KMS-11 (cell line): Measurements from ENCODE around the gene PIGS.
A peak's percentile ranks its signal among the peaks of the same experiment; 100 is the strongest.

Source experiments
- H2AFZ ChIP-seq: fragments of 200-600 bp; sonication (generic); 2 replicates; pipeline ENCODE4 v1.6.1; 2016; ENCODE audit warnings: antibody characterized with exemption, mixed run types, low read depth
- H3K27ac ChIP-seq: fragments of 200-600 bp; sonication (generic); 2 replicates; pipeline ENCODE4 v1.6.1; 2016; ENCODE audit warnings: mild to moderate bottlenecking, mixed run types
- H3K27me3 ChIP-seq: fragments of 200-600 bp; sonication (generic); 2 replicates; pipeline ENCODE4 v1.6.1; 2017; ENCODE audit warnings: mild to moderate bottlenecking, low read depth, mixed run types, moderate library complexity; ENCODE audit not compliant: insufficient read depth
- H3K36me3 ChIP-seq: fragments of 200-600 bp; sonication (generic); 2 replicates; pipeline ENCODE4 v1.6.1; 2017; ENCODE audit warnings: mild to moderate bottlenecking, mixed run types; ENCODE audit not compliant: insufficient read depth
- H3K4me1 ChIP-seq: fragments of 200-600 bp; sonication (generic); 2 replicates; pipeline ENCODE4 v1.6.1; 2016; ENCODE audit warnings: mild to moderate bottlenecking, low read depth, mixed run types; ENCODE audit not compliant: poor library complexity, severe bottlenecking
- H3K4me2 ChIP-seq: fragments of 200-600 bp; sonication (generic); 2 replicates; pipeline ENCODE4 v1.7.0; 2016; ENCODE audit warnings: mild to moderate bottlenecking, mixed run types
- H3K4me3 ChIP-seq: fragments of 200-600 bp; sonication (generic); IDR thresholded peaks from 2 replicates; pipeline ENCODE4 v1.6.1; 2017; ENCODE audit warnings: low read depth, low read length, mixed read lengths; ENCODE audit not compliant: insufficient read depth
- H3K79me2 ChIP-seq: fragments of 200-600 bp; sonication (generic); 2 replicates; pipeline ENCODE4 v1.6.1; 2016; ENCODE audit warnings: low read depth, mixed run types; ENCODE audit not compliant: insufficient read depth
- H3K9ac ChIP-seq: fragments of 200-600 bp; sonication (generic); 2 replicates; pipeline ENCODE4 v1.6.1; 2016; ENCODE audit warnings: mild to moderate bottlenecking, mixed run types
- H4K20me1 ChIP-seq: fragments of 200-600 bp; sonication (generic); 2 replicates; pipeline ENCODE4 v1.6.1; 2016; ENCODE audit warnings: mild to moderate bottlenecking, mixed run types; ENCODE audit not compliant: insufficient read depth
- TF ChIP-seq, protein P1 (sequence below): fragments of 200-600 bp; sonication (generic); conservative IDR thresholded peaks from 2 replicates; pipeline ENCODE4 v1.6.1; 2017; ENCODE audit warnings: low read depth, mild to moderate bottlenecking, antibody characterized with exemption, low read length, moderate library complexity, mixed read lengths

The PIGS gene

DNA sequence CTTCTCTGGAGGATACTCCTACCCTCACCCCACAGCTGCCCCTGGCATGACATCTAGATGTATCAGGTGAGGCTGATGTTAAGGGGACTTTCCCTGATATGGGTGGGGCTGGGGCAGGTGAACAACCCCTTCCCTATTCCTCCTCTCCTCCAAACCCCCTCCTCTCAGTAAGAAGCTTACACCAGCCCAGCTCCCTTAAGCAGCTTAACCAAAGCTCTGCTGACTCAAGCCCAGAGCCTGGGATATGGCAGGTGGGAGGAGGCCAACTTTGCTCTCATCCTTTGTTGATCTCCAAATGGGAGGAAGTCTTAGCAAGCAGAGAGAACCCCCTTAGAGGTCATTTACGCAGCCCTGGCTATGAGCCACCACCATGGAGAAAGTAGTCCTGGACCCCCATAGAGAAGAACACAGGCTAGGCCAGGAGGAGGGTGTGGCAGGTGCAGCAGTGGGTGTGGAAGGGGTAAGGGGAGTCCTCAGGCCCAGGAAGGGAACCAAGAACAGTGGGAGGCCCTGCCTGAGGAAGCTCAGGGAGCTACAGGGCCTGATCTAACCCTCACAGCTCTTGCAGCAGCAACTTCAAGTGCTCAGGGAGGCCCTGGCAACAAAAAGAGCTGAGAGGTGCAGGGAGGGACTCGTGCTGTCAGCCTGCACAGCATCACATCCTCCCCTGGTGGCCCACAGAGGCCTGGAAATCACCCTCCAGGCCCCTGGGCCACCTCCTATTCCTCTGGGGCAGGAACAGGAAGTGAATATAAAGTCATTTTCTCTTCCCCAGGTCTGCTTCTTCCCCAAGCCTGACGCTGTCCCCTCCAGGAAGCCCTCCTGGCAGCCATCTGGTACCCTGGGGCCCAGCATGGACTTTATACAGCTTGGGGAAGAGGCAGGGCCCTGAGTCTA lies 21.8 kb downstream of the PIGS start:
- TF ChIP-seq, protein P1, sequence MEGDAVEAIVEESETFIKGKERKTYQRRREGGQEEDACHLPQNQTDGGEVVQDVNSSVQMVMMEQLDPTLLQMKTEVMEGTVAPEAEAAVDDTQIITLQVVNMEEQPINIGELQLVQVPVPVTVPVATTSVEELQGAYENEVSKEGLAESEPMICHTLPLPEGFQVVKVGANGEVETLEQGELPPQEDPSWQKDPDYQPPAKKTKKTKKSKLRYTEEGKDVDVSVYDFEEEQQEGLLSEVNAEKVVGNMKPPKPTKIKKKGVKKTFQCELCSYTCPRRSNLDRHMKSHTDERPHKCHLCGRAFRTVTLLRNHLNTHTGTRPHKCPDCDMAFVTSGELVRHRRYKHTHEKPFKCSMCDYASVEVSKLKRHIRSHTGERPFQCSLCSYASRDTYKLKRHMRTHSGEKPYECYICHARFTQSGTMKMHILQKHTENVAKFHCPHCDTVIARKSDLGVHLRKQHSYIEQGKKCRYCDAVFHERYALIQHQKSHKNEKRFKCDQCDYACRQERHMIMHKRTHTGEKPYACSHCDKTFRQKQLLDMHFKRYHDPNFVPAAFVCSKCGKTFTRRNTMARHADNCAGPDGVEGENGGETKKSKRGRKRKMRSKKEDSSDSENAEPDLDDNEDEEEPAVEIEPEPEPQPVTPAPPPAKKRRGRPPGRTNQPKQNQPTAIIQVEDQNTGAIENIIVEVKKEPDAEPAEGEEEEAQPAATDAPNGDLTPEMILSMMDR: 0 out of 2 replicates have a peak, but pooled peaks have one; percentile 16
- Histone ChIP-seq H3K9ac (no peak overlapping the region), H3K36me3 (no peaks in the 10 kb centered on the region; the same call in 1 of the 2 replicates), H3K4me3 (no peak overlapping the region), H3K27me3 (0 out of 2 replicates have a peak, but pooled peaks cover 8% of the 10 kb centered on the region), H2AFZ (no peak overlapping the region), H4K20me1 (no peaks in the 10 kb centered on the region), H3K4me2 (no peak overlapping the region; the same call in 1 of the 2 replicates), H3K27ac (no peak overlapping the region), H3K79me2 (no peaks in the 10 kb centered on the region), H3K4me1 (peaks cover 44% of the 10 kb centered on the region)

DNA sequence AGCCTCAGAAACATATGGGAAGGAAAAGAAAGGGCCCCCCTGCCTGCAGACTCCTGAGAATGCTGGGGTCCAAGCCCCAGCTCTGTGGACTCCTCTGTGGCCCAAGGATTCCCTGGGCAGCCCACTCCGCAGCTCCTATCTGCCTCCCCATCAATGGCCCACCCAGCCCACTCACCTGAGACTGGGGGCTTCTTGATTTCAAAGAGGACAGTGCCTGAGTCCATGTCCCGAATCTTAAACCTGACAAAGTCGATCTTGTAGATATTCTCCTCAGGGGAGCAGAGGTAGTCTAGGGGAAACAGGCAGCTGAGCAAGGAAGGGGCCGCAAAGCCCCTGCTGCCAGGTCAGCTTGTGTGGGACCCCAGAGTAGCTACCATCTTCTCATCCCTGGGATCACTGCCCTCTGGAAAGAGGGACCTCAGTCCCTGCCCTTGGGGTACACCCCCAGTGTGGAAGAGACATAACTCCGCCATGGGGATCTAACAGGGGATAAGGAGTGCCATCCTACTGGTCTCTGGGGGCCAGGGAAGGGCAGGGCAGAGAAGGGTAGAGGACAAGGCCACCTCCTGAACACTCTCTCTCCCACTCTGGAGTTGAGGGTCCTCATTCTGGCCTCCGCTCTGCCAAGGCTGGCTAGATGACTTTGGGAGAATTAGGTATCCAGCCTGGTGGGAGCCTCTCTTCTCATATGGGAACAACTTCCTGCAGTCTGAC lies 22.8 kb downstream of the PIGS start:
- Histone ChIP-seq H2AFZ (no peak overlapping the region), H3K27me3 (0 out of 2 replicates have a peak, but pooled peaks cover 8% of the 10 kb centered on the region), H3K27ac (no peak overlapping the region), H3K4me1 (peaks cover 39% of the 10 kb centered on the region), H4K20me1 (no peaks in the 10 kb centered on the region), H3K9ac (no peak overlapping the region), H3K79me2 (no peaks in the 10 kb centered on the region), H3K36me3 (no peaks in the 10 kb centered on the region; the same call in 1 of the 2 replicates), H3K4me2 (no peak overlapping the region; the same call in 1 of the 2 replicates), H3K4me3 (no peak overlapping the region)
- TF ChIP-seq, protein P1: peak; percentile 61

DNA sequence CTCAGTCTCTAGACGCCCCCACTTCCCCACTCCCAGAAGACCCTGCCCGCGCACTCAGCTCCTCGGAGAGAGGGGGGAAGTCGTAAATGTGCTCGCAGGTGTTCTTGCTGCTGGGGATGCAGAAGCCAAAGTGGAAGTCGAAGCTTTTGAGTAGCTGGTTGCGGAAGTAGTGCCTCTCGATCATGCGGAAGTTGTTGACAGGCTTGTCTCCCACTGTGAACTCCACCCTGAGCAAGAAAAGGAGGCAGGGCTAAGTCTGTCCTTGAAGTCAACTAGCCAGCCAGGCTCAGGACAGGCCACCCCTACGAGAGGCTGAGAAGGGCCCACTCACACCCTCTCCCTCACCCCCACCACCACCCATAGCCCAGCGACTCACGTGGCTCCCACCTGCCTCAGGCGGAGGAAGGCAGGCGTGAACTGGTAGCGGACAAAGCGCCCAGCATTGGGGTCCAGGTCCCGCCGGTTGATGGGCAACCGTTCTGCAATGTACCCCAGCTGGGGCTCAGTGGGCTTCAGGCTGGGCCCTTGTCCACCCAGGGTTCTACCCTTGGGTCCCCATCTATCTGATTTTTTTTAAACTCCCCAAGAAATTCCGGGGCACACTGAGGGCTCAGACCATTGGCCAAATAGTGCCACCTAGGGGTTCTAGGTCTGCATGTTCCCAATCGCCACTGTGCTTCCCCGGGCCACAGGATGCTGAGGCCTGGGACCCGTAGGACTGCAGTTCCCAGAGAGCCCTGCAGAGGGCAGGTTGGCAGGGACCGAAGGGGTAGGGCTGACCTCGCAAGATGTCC lies 23.5 kb downstream of the PIGS start:
- no peak overlapping the region for H3K9ac ChIP-seq
- H2AFZ ChIP-seq: no peak overlapping the region
- peaks cover 31% of the 10 kb centered on the region for H3K4me1 ChIP-seq
- H3K4me2 ChIP-seq: no peak overlapping the region
- no peaks in the 10 kb centered on the region for H4K20me1 ChIP-seq
- H3K27ac ChIP-seq: no peak overlapping the region
- no peaks in the 10 kb centered on the region for H3K36me3 ChIP-seq
- TF ChIP-seq, protein P1: peak; percentile 99
- no peaks in the 10 kb centered on the region for H3K79me2 ChIP-seq
- 0 out of 2 replicates have a peak, but pooled peaks cover 8% of the 10 kb centered on the region for H3K27me3 ChIP-seq
- no peak overlapping the region for H3K4me3 ChIP-seq

DNA sequence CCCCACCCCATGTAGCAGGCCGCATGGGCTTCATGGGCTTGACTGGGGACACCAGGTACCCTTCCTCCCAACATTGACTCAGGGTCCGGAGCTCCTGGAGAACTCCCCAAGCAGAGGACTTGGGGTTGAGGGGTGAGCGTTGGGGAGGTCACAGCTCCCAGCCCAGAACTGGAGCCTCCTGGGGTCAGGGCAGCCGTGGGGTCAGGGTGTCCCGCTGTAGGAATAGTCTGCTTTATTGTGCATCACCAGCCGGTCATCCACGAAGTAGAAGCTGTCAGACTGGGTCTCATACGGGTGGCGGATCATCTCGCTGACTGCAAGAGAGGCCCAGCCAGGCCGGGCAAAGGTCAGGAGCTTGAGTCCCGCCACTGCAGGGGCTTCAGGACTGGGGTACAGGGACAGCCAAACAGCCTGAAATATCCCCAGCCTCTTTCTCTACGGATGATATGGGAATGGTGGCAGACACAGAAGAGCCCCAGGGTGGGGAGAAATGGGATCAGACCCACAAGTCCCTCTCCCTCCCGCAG lies 24.2 kb downstream of the PIGS start:
- Histone ChIP-seq H3K4me1 (peaks cover 28% of the 10 kb centered on the region), H3K27ac (no peak overlapping the region), H3K36me3 (no peaks in the 10 kb centered on the region), H3K4me2 (no peak overlapping the region), H3K79me2 (no peaks in the 10 kb centered on the region), H3K4me3 (no peak overlapping the region), H4K20me1 (no peaks in the 10 kb centered on the region), H3K9ac (no peak overlapping the region), H3K27me3 (0 out of 2 replicates have a peak, but pooled peaks cover 8% of the 10 kb centered on the region), H2AFZ (no peak overlapping the region)
- TF ChIP-seq, protein P1: no peak
